ENCODE measurements around the gene ABTB1. TPM values are rescaled to one million over a fixed set of nuclear protein-coding genes. Genes with fewer than 3 reads are reported as not detected.
A peak's percentile ranks its signal among the peaks of the same experiment; 100 is the strongest.

The ABTB1 gene
- total and polyA plus RNA-seq, 9 of the 15 experiments (the other 6 are each of a cell fraction or from before 2014, with no cell fraction given): 0.04 to 2.3 (median 0.55) TPM; not detected in 1

- TF ChIP-seq, protein P1, sequence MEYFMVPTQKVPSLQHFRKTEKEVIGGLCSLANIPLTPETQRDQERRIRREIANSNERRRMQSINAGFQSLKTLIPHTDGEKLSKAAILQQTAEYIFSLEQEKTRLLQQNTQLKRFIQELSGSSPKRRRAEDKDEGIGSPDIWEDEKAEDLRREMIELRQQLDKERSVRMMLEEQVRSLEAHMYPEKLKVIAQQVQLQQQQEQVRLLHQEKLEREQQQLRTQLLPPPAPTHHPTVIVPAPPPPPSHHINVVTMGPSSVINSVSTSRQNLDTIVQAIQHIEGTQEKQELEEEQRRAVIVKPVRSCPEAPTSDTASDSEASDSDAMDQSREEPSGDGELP (CRISPR knock-in tag; IDR thresholded peaks at IDR 0.05; ENCODE audit: borderline replicate concordance): peak; percentile 56; the same call in 1 of the 2 replicates
- TF ChIP-seq NONO (IDR thresholded peaks at IDR 0.05; ENCODE audit: low read depth in 2 of 2, low read length in 1 of 2) (0 out of 4 replicates have a peak, but pooled peaks of 1 of the 2 experiments have one; percentile 22), ZBTB11 (CRISPR knock-in tag; IDR thresholded peaks at IDR 0.05) (peak in 1 of 3 experiments; percentile 65; a peak in 2 of 6 replicates)
Observed at GRCh38 chr3:127628788-127629466, 43.8 kb upstream of the ABTB1 start, which contains the start of gene PODXL2 (continued).

All from K562 (cell line).